ENCODE data around the gene SS18L1.

The SS18L1 gene

GRCh38 chr20:62200491-62201172 is 57.1 kb downstream of the SS18L1 start:
- DNase-seq = no peak

- DNase-seq = no peak
Measured at GRCh38 chr20:62201173-62202082, 57.9 kb downstream of the SS18L1 start.

- no peak for DNase-seq
Measured at GRCh38 chr20:62202083-62202395, 58.5 kb downstream of the SS18L1 start.

GRCh38 chr20:62202676-62203377 is 59.3 kb downstream of the SS18L1 start:
- DNase-seq = no peak

GRCh38 chr20:62203378-62204030 is 59.9 kb downstream of the SS18L1 start:
- no peak for DNase-seq

- DNase-seq = no peak
Measured at GRCh38 chr20:62205618-62206387, 62.2 kb downstream of the SS18L1 start.

GRCh38 chr20:62206388-62206775 is 62.8 kb downstream of the SS18L1 start:
- DNase-seq = no peak

GRCh38 chr20:62208061-62208794 is 64.7 kb downstream of the SS18L1 start:
- DNase-seq = no peak

- no peak for DNase-seq
Measured at GRCh38 chr20:62208795-62209755, 65.5 kb downstream of the SS18L1 start.

GRCh38 chr20:62209850-62210495 is 66.4 kb downstream of the SS18L1 start:
- DNase-seq = no peak

GRCh38 chr20:62210496-62210855 is 66.9 kb downstream of the SS18L1 start:
- DNase-seq = no peak

GRCh38 chr20:62211216-62211615 is 67.6 kb downstream of the SS18L1 start:
- no peak for DNase-seq

GRCh38 chr20:62211769-62212288 is 68.3 kb downstream of the SS18L1 start:
- no peak for DNase-seq

GRCh38 chr20:62212299-62212698 is 68.7 kb downstream of the SS18L1 start:
- DNase-seq = no peak

GRCh38 chr20:62214067-62214466 is 70.5 kb downstream of the SS18L1 start:
- no peak for DNase-seq

- no peak for DNase-seq
Measured at GRCh38 chr20:62215020-62215990, 71.7 kb downstream of the SS18L1 start.

- no peak for DNase-seq
Measured at GRCh38 chr20:62215991-62216635, 72.5 kb downstream of the SS18L1 start.

All from cortex of kidney (tissue), 1 donor.